HG03095 (cell line): ENCODE results near the gene RXRA.

Experiments
- ATAC-seq: cut with Tn5 transposase; IDR thresholded peaks from one replicate; pipeline ENCODE4 v1.9.1; 2021; ENCODE audit warnings: moderate library complexity; ENCODE audit not compliant: unreplicated experiment

RXRA gene

GRCh38 chr9:134378901-134379338 lies 52.7 kb downstream of the RXRA start:
- ATAC-seq = no peak

GRCh38 chr9:134379831-134380365 lies 53.6 kb downstream of the RXRA start:
- ATAC-seq = no peak

- ATAC-seq = no peak
Measured at GRCh38 chr9:134380542-134381271, 54.5 kb downstream of the RXRA start.

- no peak for ATAC-seq
Measured at GRCh38 chr9:134381272-134381661, 55.0 kb downstream of the RXRA start.

- ATAC-seq = no peak
Measured at GRCh38 chr9:134381671-134382516, 55.6 kb downstream of the RXRA start.

- no peak for ATAC-seq
Measured at GRCh38 chr9:134382733-134383132, 56.5 kb downstream of the RXRA start.

- ATAC-seq = no peak
Measured at GRCh38 chr9:134383148-134383547, 56.9 kb downstream of the RXRA start.

- no peak for ATAC-seq
Measured at GRCh38 chr9:134384811-134385479, 58.7 kb downstream of the RXRA start.

GRCh38 chr9:134385915-134386314 lies 59.7 kb downstream of the RXRA start:
- ATAC-seq = no peak

GRCh38 chr9:134386951-134387831 lies 60.9 kb downstream of the RXRA start:
- ATAC-seq = no peak

- ATAC-seq = no peak
Measured at GRCh38 chr9:134388289-134388808, 62.1 kb downstream of the RXRA start.

- no peak for ATAC-seq
Measured at GRCh38 chr9:134388976-134389375, 62.7 kb downstream of the RXRA start.

GRCh38 chr9:134389642-134390041 lies 63.4 kb downstream of the RXRA start:
- no peak for ATAC-seq

GRCh38 chr9:134390537-134390936 lies 64.3 kb downstream of the RXRA start:
- ATAC-seq = no peak

- ATAC-seq = no peak
Measured at GRCh38 chr9:134390947-134391318, 64.7 kb downstream of the RXRA start.

- ATAC-seq = peak; percentile 45
Measured at GRCh38 chr9:134391319-134392231, 65.3 kb downstream of the RXRA start.

GRCh38 chr9:134392900-134393299 lies 66.6 kb downstream of the RXRA start:
- no peak for ATAC-seq

GRCh38 chr9:134393582-134394280 lies 67.5 kb downstream of the RXRA start:
- ATAC-seq = no peak
